Medulla oblongata (tissue), 1 donor: ENCODE measurements around the gene ACOT11.

ENCODE experiments used
- DNase-seq: peaks from one replicate; pipeline ENCODE4 v3.0.0-alpha.2; 2015; ENCODE audit errors: extremely low spot score

ACOT11 gene

GRCh38 chr1:54564312-54565112 is 16.5 kb downstream of the ACOT11 start:
- DNase-seq = no peak

DNA sequence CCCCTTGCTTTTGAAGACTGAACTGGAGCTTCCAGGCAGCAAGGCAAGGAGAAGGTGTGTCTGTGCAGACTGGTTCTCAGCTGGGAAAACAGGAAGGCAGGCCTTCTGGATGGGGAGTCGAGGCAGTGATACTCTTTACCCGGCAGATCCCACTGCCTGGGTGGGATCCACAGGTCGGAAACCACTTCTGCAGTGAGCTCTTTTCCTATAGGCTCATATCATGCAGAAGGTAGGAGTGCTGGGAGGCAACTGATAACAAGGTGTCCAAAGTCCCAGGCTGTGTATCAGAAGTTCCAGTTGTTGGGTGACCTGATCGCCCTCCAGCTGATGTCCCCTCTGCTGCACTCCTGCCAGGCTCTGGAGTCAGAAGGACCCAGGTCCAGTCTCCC is 17.1 kb downstream of the ACOT11 start:
- no peak for DNase-seq

DNA sequence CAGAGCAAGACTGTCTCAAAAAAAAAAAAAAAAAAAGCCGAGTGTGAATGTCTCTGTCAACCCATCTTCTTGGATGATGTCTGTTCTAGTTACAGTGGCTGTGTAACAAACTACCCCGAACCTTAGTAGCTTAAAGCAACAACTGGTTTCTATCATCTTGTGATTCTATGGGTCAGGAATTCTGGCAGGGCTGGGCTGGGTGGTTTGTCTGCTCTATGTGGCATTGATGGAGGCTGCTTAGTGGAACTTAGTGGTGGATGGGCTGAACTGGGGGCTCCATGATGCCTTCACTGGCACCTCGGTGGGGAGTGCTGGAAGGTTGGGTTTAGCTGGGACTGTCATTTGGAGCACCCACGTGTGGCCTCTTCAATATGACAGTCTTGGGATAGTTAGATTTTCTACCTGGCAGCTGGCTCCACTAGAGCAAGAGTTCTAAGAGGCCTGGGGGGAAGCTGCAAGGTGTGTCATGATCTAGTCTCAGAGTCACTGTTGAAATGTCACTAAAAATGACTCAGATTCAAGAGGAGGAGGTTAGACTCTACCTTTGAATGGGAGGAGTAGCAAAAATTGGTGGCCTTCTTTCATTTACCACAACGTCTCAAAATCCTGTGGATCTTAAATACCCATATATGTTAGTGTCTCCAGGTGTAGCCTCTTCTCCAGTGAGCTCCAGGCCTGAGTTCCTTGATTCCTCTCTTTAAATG is 18.6 kb downstream of the ACOT11 start:
- DNase-seq = no peak

DNA sequence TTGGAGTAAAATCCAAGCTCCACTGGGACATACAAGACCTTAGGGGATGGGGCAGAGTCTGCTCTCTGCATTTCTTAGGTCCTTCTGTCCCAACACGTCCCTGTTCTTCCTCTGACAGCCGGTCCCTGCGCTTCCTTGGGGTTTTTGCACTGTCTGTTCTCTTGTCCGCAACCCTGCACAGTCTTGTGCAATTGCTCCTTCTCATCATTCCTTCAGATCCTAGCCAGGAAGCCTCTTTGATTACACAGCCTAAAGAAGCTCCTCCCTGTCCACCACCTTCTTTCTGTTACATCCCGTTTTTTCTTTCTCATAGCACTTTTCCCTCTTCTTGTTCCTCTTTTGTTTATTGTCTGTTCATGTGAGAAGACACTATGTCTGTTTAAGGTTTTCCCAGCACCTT is 19.9 kb downstream of the ACOT11 start:
- DNase-seq = no peak

DNA sequence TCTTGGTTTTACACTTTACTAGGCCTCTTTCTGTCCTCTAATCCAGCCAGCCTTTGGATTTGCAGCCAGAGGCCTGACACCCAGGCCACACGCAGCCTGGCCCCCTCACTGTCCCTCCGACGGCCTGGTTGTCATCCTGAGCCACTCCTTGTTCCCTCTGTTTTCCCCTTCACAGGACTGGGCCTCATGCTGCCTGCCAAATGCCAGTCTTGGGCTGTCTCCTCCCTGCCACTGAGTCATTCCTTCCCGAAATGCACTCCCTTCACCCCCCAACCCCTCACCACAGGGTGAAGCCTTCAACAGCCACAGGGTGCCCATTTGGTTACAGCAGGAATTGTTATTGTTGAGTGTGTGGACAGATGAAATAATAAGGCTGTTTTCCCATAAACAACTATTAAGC is 21.3 kb downstream of the ACOT11 start:
- DNase-seq = no peak

GRCh38 chr1:54570161-54570560 is 22.1 kb downstream of the ACOT11 start:
- DNase-seq = no peak

- DNase-seq = no peak
Measured at GRCh38 chr1:54571326-54571725, 23.3 kb downstream of the ACOT11 start.

DNA sequence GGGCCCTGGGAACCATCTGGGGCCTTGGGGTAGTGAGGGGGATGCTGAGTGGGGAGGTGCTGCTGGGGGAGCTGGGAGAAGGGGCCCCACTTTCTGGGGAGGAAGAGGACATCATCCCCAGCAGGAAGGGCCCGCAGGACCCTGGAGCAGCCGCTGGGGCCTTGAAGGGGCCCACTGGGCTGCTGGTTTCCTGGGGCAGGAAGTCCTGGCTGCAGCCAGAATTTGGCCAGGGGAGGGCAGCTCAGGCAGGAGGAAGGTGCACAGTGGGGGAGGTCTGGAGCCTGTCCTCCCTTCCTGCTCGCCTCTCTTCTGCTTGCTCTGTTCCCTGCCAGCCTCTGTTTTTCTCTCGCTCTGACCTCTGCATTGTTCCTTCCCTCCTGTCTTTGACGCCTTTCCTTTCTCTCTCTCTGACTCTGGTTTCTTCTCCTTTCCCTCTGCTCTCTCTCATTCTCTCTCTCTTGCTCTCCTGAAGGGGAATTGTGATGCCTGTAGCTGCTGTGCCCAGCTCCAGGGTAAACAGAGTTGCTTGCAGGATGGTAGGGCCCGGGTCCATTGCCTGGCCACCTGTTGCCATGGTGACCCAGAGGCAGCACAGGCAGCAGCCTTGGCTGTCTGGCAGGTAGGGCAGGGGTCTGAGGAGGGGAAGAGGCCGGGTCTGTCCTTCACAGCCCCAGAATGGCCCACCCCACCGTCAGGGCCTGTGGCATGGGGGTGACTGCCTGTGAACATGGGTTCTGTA is 23.9 kb downstream of the ACOT11 start:
- no peak for DNase-seq

DNA sequence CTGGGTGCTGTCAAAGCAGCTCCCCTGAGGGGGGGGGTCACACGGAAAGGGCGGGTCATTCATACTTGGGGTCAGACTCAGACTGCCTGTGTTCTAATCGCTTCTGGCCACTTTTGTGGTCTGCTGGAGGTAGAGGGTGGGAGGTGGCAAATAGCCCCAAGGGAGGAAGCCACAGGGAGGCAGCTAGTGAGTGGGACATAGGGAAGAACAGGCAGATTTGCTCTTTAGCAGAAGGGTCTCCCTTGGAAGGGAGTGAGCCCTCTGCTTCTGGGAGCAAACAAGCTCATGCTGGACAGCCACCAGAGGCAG is 24.5 kb downstream of the ACOT11 start:
- DNase-seq = no peak

- no peak for DNase-seq
Measured at GRCh38 chr1:54574158-54574778, 26.2 kb downstream of the ACOT11 start.

DNA sequence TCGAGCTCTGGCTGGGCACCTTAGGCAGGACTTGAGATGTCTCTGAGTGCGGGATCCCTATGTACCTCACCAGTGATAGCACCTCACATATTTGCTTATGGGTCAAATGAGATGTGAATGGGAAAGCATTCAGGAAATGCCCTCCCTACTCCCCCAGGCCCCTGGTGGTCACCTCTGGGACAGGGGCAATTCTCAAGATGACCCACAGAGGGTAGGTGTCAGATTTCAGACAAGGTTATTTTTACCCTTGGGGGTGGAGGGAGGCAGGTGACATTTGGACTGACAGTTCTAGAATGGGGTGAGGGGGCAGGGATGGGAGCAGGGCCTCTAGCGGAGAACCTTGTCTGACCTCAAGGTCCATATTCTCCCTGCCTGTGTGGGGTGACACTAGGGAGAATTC is 27.1 kb downstream of the ACOT11 start:
- DNase-seq = no peak

DNA sequence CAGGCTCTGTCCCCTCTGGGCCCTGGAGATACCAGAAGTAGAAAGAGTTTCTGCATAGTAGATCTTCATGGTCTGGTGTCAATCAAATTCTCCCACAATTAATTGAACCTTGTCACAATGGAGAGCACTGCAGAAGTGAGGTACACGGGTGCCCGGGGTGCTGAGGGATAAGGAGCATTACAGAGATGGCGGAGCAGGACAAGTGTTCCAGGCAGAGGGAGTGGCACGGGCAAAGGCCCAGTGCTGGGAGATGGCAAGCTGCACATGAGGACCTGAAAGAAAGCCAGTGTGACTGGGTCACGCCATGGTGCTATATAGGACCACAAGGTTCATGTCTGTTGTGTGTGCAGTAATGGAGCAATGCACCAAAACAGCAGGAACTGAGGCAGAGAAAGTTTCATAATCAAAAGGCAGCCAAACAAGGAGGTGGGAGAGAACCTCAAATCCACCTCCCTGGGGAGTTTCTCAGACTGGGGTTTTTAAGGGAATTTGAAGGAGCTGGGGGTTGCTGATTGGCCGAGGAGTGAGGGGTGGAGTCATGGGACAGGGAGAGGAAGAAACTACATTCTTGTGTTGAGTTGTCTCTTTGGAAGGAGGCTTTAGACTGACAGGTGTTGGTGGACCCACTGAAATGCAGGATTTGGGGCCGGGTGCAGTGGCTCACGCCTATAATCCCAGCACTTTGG is 27.7 kb downstream of the ACOT11 start:
- no peak for DNase-seq

DNA sequence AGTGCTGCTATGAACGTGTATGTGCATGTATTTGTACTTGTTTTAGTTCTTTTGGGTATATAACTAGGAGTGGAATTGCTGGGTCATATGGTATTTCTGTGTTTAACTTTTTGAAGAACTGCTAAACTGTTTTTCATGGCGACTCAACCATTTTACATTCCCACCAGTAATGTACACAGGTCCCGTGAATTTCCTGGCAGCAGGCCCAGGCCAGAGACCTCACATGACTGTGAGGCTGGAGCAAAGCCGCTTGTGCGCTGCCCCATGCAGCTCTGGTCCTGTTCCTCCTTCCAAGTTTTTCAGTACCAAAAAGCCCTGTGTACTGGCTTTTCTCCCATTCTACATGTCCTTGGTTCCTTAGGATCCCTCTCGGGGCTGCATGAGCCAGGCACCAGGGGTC is 29.6 kb downstream of the ACOT11 start:
- DNase-seq = peak; percentile 56

GRCh38 chr1:54579337-54579781 is 31.3 kb downstream of the ACOT11 start:
- DNase-seq = no peak

GRCh38 chr1:54580856-54581550 is 33.0 kb downstream of the ACOT11 start:
- no peak for DNase-seq

DNA sequence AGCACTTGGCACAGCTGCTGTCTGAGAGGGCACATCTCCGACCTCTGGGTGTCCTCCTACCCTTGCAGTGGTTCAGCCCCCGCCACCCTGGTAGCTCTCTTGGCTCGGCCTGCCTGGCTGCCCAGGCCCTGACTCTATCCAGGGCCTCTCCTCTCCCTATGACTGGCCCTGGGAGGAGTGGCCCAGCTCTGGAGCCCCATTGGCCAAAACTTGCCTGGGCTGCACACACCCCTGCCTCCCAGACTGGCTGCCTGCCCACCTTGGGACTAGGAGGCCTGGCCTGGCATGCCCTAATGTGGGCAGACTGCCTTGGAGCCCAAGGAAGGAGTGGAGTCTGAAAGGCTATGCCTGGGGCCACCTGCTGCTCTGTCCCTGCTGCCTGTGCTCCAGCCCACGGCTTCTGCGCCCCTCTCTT is 33.6 kb downstream of the ACOT11 start:
- DNase-seq = peak; percentile 94

DNA sequence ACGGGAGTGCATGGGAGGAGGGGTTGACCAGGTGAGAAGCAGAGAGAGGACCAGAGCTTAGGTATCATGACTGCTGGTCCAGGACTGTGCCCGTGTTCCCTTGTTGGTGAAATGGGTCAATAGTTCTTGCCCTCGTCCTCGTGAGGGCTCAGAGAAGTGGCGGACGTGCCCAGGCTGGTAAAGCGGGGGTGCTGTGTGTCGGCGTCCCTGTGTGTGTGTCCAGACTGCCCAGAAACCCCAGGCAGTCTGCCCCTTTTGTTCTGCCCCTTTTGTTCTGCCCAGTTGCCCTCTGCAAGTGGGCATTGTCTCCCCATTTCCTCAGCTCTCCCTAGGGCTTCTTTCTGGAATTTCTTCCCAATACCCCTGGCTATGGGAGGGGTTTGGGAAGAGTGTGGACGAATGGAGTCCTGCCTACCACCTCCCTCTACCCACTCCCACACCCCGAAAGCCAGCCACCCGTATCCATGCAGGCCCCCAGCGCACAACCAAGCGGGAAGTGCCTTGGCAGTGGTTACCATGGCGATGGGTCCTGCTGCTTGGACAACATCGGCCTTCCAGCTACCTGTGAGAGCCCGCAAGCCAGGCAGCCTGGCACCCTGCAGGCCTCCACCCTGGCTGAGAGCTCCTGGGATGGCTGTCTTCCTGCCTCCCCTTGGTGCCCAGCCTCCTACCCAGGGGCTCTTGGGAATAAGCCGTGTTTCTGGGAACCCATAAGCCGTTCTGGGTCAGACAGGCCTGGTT is 34.7 kb downstream of the ACOT11 start:
- DNase-seq = no peak

DNA sequence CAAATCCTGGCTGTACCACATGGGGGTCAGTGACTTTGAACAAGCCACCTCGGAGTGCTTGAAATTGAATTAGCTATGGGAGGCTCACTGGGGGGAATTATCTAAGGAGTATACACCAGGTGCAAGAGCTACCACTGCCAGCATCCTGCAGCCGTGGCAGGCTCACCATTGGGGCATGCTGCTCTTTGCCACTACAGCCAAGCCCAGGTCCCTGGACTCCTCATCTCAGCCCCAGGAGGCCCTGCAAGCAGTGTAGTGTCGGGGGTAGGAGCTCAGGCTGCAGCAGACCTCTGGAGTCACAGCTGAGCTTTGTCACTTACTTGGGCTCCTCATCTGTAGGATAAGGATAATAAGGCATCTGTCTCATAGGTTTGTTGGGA is 35.3 kb downstream of the ACOT11 start:
- DNase-seq = no peak

DNA sequence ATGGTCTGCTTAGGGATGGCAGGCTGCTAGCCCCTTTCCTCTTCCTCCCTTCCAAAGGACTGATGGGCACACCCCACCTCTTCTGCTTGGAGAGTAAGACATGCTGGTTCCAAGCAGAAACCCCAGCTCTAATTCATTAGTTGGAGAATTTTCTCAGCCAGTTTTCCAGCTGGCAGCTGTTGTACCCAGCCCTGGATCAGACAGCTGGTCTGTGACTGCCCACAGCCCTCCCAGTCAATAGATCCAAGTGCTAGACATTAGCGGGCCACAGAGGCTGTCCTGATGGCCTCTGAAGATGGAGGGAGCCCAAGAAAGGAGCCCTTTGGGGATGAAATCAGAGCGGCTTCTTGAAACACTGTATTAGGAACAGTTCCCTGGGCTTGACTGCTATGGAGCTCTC is 35.8 kb downstream of the ACOT11 start:
- peak; percentile 59 for DNase-seq

GRCh38 chr1:54584575-54584974 is 36.5 kb downstream of the ACOT11 start:
- no peak for DNase-seq
